COR-L47 (cell line): ENCODE data around the gene BCL6.

Experiments
- DNase-seq: peaks from one replicate; lab custom pipeline; 2025; lab: John Stamatoyannopoulos, UW

The BCL6 gene

GRCh38 chr3:187762792-187763191 lies 17.5 kb upstream of the BCL6 start:
- DNase-seq: no peak

- DNase-seq: no peak
Observed at GRCh38 chr3:187759601-187760000, 14.3 kb upstream of the BCL6 start.

GRCh38 chr3:187758318-187758955 lies 13.2 kb upstream of the BCL6 start:
- DNase-seq: no peak

GRCh38 chr3:187753516-187753915 lies 8.2 kb upstream of the BCL6 start:
- DNase-seq: no peak

- no peak for DNase-seq
Observed at GRCh38 chr3:187750513-187751123, 5.3 kb upstream of the BCL6 start.

- no peak for DNase-seq
Observed at GRCh38 chr3:187750006-187750512, 4.8 kb upstream of the BCL6 start.

GRCh38 chr3:187748050-187748481 lies 2.8 kb upstream of the BCL6 start:
- no peak for DNase-seq

- DNase-seq: no peak
Observed at GRCh38 chr3:187747506-187747905, 2.2 kb upstream of the BCL6 start.

GRCh38 chr3:187746442-187747281 lies 1.4 kb upstream of the BCL6 start:
- no peak for DNase-seq

- DNase-seq: no peak
Observed at GRCh38 chr3:187746059-187746441, 782 bp upstream of the BCL6 start.

- DNase-seq: no peak
Observed at GRCh38 chr3:187744169-187745151, 808 bp downstream of the BCL6 start.

- DNase-seq: no peak
Observed at GRCh38 chr3:187743195-187744141, 1.8 kb downstream of the BCL6 start.

GRCh38 chr3:187742351-187743171 lies 2.7 kb downstream of the BCL6 start:
- no peak for DNase-seq

GRCh38 chr3:187741403-187742350 lies 3.6 kb downstream of the BCL6 start:
- no peak for DNase-seq

- DNase-seq: no peak
Observed at GRCh38 chr3:187740421-187741399, 4.6 kb downstream of the BCL6 start.

- DNase-seq: peak; percentile 10
Observed at GRCh38 chr3:187739561-187740332, 5.5 kb downstream of the BCL6 start.
